ENCODE data around the gene BICRA.
A peak's percentile ranks its signal among the peaks of the same experiment; 100 is the strongest.

Gene BICRA

GRCh38 chr19:47610902-47611301 is 2.0 kb downstream of the BICRA start:
- Histone ChIP-seq H3K9ac (ENCODE audit: insufficient read length) (peak overlapping the region; percentile 41), H3K27ac (peak overlapping the region; percentile 50), H3K36me3 (ENCODE audit: insufficient read depth, low read length) (peaks cover 4% of the 10 kb centered on the region; the same call in 1 of the 2 replicates), H3K4me3 (peak overlapping the region; percentile 94), H3K9me3 (ENCODE audit: low read depth, low read length) (no peaks in the 10 kb centered on the region)
- TF ChIP-seq EZH2 (IDR thresholded peaks at IDR 0.05) (no peak), FOXP2 (optimal IDR thresholded peaks at IDR 0.05; ENCODE audit: control extremely low read depth, extremely low read length, insufficient read depth) (no peak), POLR2AphosphoS5 (IDR thresholded peaks at IDR 0.05; ENCODE audit: borderline replicate concordance, low read depth, low read length) (no peak)
- DNase-seq (ENCODE audit: low read depth, low spot score) = no peak

GRCh38 chr19:47613165-47614020 is 4.5 kb downstream of the BICRA start:
- DNase-seq (ENCODE audit: low read depth, low spot score) = no peak
- TF ChIP-seq EZH2 (IDR thresholded peaks at IDR 0.05) (no peak), POLR2AphosphoS5 (IDR thresholded peaks at IDR 0.05; ENCODE audit: borderline replicate concordance, low read depth, low read length) (no peak)
- Histone ChIP-seq H3K9me3 (ENCODE audit: low read depth, low read length) (no peaks in the 10 kb centered on the region), H3K9ac (ENCODE audit: insufficient read length) (peak overlapping the region; percentile 67), H3K36me3 (ENCODE audit: insufficient read depth, low read length) (peaks cover 4% of the 10 kb centered on the region; the same call in 1 of the 2 replicates), H3K4me3 (peak overlapping the region; percentile 69), H3K27ac (peak overlapping the region; percentile 96)

GRCh38 chr19:47614021-47614295 is 5.0 kb downstream of the BICRA start:
- TF ChIP-seq POLR2AphosphoS5 (IDR thresholded peaks at IDR 0.05; ENCODE audit: borderline replicate concordance, low read depth, low read length) (no peak), FOXP2 (optimal IDR thresholded peaks at IDR 0.05; ENCODE audit: control extremely low read depth, extremely low read length, insufficient read depth) (no peak), EZH2 (IDR thresholded peaks at IDR 0.05) (no peak)
- H3K4me3 ChIP-seq = peak overlapping the region; percentile 69
- H3K27ac ChIP-seq = peak overlapping the region; percentile 96
- H3K9ac ChIP-seq (ENCODE audit: insufficient read length) = peak overlapping the region; percentile 55
- no peak for DNase-seq (ENCODE audit: low read depth, low spot score)
- H3K9me3 ChIP-seq (ENCODE audit: low read depth, low read length) = no peaks in the 10 kb centered on the region
- H3K36me3 ChIP-seq (ENCODE audit: insufficient read depth, low read length) = peaks cover 4% of the 10 kb centered on the region; the same call in 1 of the 2 replicates

- Histone ChIP-seq H3K9ac (ENCODE audit: insufficient read length) (no peak overlapping the region), H3K4me3 (no peak overlapping the region), H3K36me3 (ENCODE audit: insufficient read depth, low read length) (peaks cover 4% of the 10 kb centered on the region; the same call in 1 of the 2 replicates), H3K9me3 (ENCODE audit: low read depth, low read length) (no peaks in the 10 kb centered on the region), H3K27ac (no peak overlapping the region)
- TF ChIP-seq FOXP2 (optimal IDR thresholded peaks at IDR 0.05; ENCODE audit: control extremely low read depth, extremely low read length, insufficient read depth) (no peak), POLR2AphosphoS5 (IDR thresholded peaks at IDR 0.05; ENCODE audit: borderline replicate concordance, low read depth, low read length) (no peak), EZH2 (IDR thresholded peaks at IDR 0.05) (no peak)
- no peak for DNase-seq (ENCODE audit: low read depth, low spot score)
Observed at GRCh38 chr19:47614559-47614958, 5.6 kb downstream of the BICRA start.

- Histone ChIP-seq H3K27ac (no peak overlapping the region), H3K4me3 (no peak overlapping the region), H3K9me3 (ENCODE audit: low read depth, low read length) (no peaks in the 10 kb centered on the region), H3K36me3 (ENCODE audit: insufficient read depth, low read length) (peaks cover 4% of the 10 kb centered on the region; the same call in 1 of the 2 replicates), H3K9ac (ENCODE audit: insufficient read length) (no peak overlapping the region)
- DNase-seq (ENCODE audit: low read depth, low spot score) = no peak
- TF ChIP-seq EZH2 (IDR thresholded peaks at IDR 0.05) (no peak), POLR2AphosphoS5 (IDR thresholded peaks at IDR 0.05; ENCODE audit: borderline replicate concordance, low read depth, low read length) (no peak)
Observed at GRCh38 chr19:47615230-47615629, 6.3 kb downstream of the BICRA start.

- peaks cover 4% of the 10 kb centered on the region; the same call in 1 of the 2 replicates for H3K36me3 ChIP-seq (ENCODE audit: insufficient read depth, low read length)
- no peak overlapping the region for H3K4me3 ChIP-seq
- no peak overlapping the region for H3K9ac ChIP-seq (ENCODE audit: insufficient read length)
- no peak for DNase-seq (ENCODE audit: low read depth, low spot score)
- H3K27ac ChIP-seq = no peak overlapping the region
- H3K9me3 ChIP-seq (ENCODE audit: low read depth, low read length) = no peaks in the 10 kb centered on the region
- TF ChIP-seq FOXP2 (optimal IDR thresholded peaks at IDR 0.05; ENCODE audit: control extremely low read depth, extremely low read length, insufficient read depth) = no peak
- TF ChIP-seq EZH2 (IDR thresholded peaks at IDR 0.05) = no peak
- no peak for TF ChIP-seq POLR2AphosphoS5 (IDR thresholded peaks at IDR 0.05; ENCODE audit: borderline replicate concordance, low read depth, low read length)
Observed at GRCh38 chr19:47615714-47616113, 6.8 kb downstream of the BICRA start.

- Histone ChIP-seq H3K4me3 (no peak overlapping the region), H3K9me3 (ENCODE audit: low read depth, low read length) (no peaks in the 10 kb centered on the region), H3K27ac (no peak overlapping the region), H3K9ac (ENCODE audit: insufficient read length) (no peak overlapping the region), H3K36me3 (ENCODE audit: insufficient read depth, low read length) (peaks cover 4% of the 10 kb centered on the region; the same call in 1 of the 2 replicates)
- DNase-seq (ENCODE audit: low read depth, low spot score) = no peak
- TF ChIP-seq POLR2AphosphoS5 (IDR thresholded peaks at IDR 0.05; ENCODE audit: borderline replicate concordance, low read depth, low read length) (no peak), EZH2 (IDR thresholded peaks at IDR 0.05) (no peak), FOXP2 (optimal IDR thresholded peaks at IDR 0.05; ENCODE audit: control extremely low read depth, extremely low read length, insufficient read depth) (no peak)
Observed at GRCh38 chr19:47618771-47619170, 9.8 kb downstream of the BICRA start.

GRCh38 chr19:47619763-47620162 is 10.8 kb downstream of the BICRA start:
- H3K4me3 ChIP-seq = no peak overlapping the region
- DNase-seq (ENCODE audit: low read depth, low spot score) = no peak
- no peak overlapping the region for H3K9ac ChIP-seq (ENCODE audit: insufficient read length)
- no peaks in the 10 kb centered on the region for H3K9me3 ChIP-seq (ENCODE audit: low read depth, low read length)
- H3K36me3 ChIP-seq (ENCODE audit: insufficient read depth, low read length) = peaks cover under 1% of the 10 kb centered on the region; the same call in 1 of the 2 replicates
- TF ChIP-seq FOXP2 (optimal IDR thresholded peaks at IDR 0.05; ENCODE audit: control extremely low read depth, extremely low read length, insufficient read depth) (no peak), POLR2AphosphoS5 (IDR thresholded peaks at IDR 0.05; ENCODE audit: borderline replicate concordance, low read depth, low read length) (no peak), EZH2 (IDR thresholded peaks at IDR 0.05) (no peak)
- H3K27ac ChIP-seq = no peak overlapping the region

Data from SK-N-MC (cell line).